B cell (primary cell): ENCODE measurements around the gene THADA. TPM values are rescaled to one million over a fixed set of nuclear protein-coding genes. Genes with fewer than 3 reads are reported as not detected.

Source experiments
- ATAC-seq: fragments of 200-7000 bp; cut with Tn5 transposase; one replicate; pipeline ENCODE4 v1.10.0; 2021; ENCODE audit warnings: low read depth, mild to moderate bottlenecking, moderate number of reproducible peaks, moderate library complexity
- CTCF ChIA-PET: fragments of 350-600 bp; sonication (Branson Sonifier 250); formaldehyde crosslinking; loops from one replicate; lab custom pipeline; 2021; ENCODE audit warnings: antibody characterized with exemption, inconsistent platforms; lab: Charles Lee
- POLR2A ChIA-PET: fragments of 350-600 bp; sonication (Branson Sonifier 250); formaldehyde crosslinking; loops from one replicate; lab custom pipeline; 2021; ENCODE audit warnings: antibody characterized with exemption; lab: Charles Lee
- DNase-seq: peaks from one replicate; pipeline ENCODE4 v3.0.0; 2013
- H2AFZ ChIP-seq: 2 replicates; pipeline ENCODE4 v1.6.1; 2012; ENCODE audit warnings: mild to moderate bottlenecking, low read depth, low read length; ENCODE audit not compliant: insufficient read depth, poor library complexity, severe bottlenecking
- H3K27ac ChIP-seq, 2 donors: 1 replicate in 1 of 2; 2 replicates in 1 of 2; pipeline ENCODE4 v1.5.1; 2012 to 2013; ENCODE audit warnings: low read length in 2 of 2, mild to moderate bottlenecking in 2 of 2, moderate library complexity in 1 of 2
- H3K27me3 ChIP-seq, 4 experiments: fragments of 200-600 bp in 1 of 4; sonication (generic) in 1 of 4; replicated peaks in 1 of 4; 1 replicate in 2 of 4; 2 replicates in 2 of 4; pipeline versions ENCODE4 v1.6.1 to v1.7.0; 2013 to 2016; ENCODE audit warnings: low read length in 3 of 4, mild to moderate bottlenecking in 2 of 4, mixed read lengths in 1 of 4, moderate library complexity in 1 of 4; ENCODE audit not compliant: insufficient read depth in 4 of 4, control insufficient read depth in 3 of 4; ENCODE audit errors: control extremely low read depth in 1 of 4
- H3K36me3 ChIP-seq, 2 experiments: replicated peaks in 1 of 2; 1 replicate in 1 of 2; 2 replicates in 1 of 2; pipeline versions ENCODE4 v1.6.1 to v1.7.1; 2013; ENCODE audit warnings: low read length in 1 of 2; ENCODE audit not compliant: insufficient read depth in 2 of 2, control insufficient read depth in 1 of 2; ENCODE audit errors: control extremely low read depth in 1 of 2, extremely low read depth in 1 of 2
- H3K4me1 ChIP-seq, 2 donors: fragments of 200-600 bp in 1 of 2; sonication (generic) in 1 of 2; 1 replicate in 1 of 2; 2 replicates in 1 of 2; pipeline versions ENCODE4 v1.5.1 to v1.6.1; 2013 to 2017; ENCODE audit warnings: low read length in 2 of 2; ENCODE audit not compliant: control insufficient read depth in 2 of 2, insufficient read depth in 2 of 2
- H3K4me2 ChIP-seq: replicated peaks from 2 replicates; pipeline ENCODE3; 2012; ENCODE audit warnings: mild to moderate bottlenecking, low read depth, low read length; ENCODE audit not compliant: poor library complexity, severe bottlenecking
- H3K4me3 ChIP-seq, 5 experiments: fragments of 200-600 bp in 1 of 5; sonication (generic) in 1 of 5; 1 replicate in 3 of 5; 2 replicates in 2 of 5; pipeline versions ENCODE4 v1.5.1 to v1.7.0; 2011 to 2016; ENCODE audit warnings: low read length in 4 of 5, mild to moderate bottlenecking in 4 of 5, low read depth in 2 of 5, control low read depth in 1 of 5, moderate library complexity in 1 of 5; ENCODE audit not compliant: insufficient read depth in 1 of 5; ENCODE audit errors: control extremely low read depth in 1 of 5, extremely low read depth in 1 of 5
- H3K79me2 ChIP-seq: fragments of 200-600 bp; sonication (generic); one replicate; pipeline ENCODE4 v1.6.0; 2016; ENCODE audit warnings: low read length; ENCODE audit not compliant: control insufficient read depth, insufficient read depth
- H3K9ac ChIP-seq: fragments of 200-600 bp; sonication (generic); 2 replicates; pipeline ENCODE4 v1.6.1; 2017; ENCODE audit warnings: mild to moderate bottlenecking, low read length, moderate library complexity
- H3K9me3 ChIP-seq, 3 donors: one replicate each; pipeline versions ENCODE4 v1.6.1 to v1.7.1; 2013; ENCODE audit warnings: low read length in 2 of 3; ENCODE audit not compliant: control insufficient read depth in 2 of 3, insufficient read depth in 1 of 3; ENCODE audit errors: control extremely low read depth in 1 of 3
- H4K20me1 ChIP-seq: 2 replicates; pipeline ENCODE4 v1.6.0; 2012; ENCODE audit warnings: mild to moderate bottlenecking, low read length; ENCODE audit not compliant: insufficient read depth, control insufficient read depth, poor library complexity, severe bottlenecking
- H3K27ac Mint-ChIP-seq: one replicate; pipeline ENCODE4 v1.8.0; 2021; ENCODE audit warnings: mixed read lengths
- H3K27me3 Mint-ChIP-seq: one replicate; pipeline ENCODE4 v1.8.0; 2021; ENCODE audit warnings: mixed read lengths
- H3K4me1 Mint-ChIP-seq: one replicate; pipeline ENCODE4 v1.8.0; 2021; ENCODE audit warnings: mixed read lengths
- H3K4me3 Mint-ChIP-seq: one replicate; pipeline ENCODE4 v1.8.0; 2021; ENCODE audit warnings: mixed read lengths
- H3K9me3 Mint-ChIP-seq: one replicate; pipeline ENCODE4 v1.8.0; 2022; ENCODE audit warnings: mixed read lengths; ENCODE audit not compliant: insufficient read depth
- CTCF ChIP-seq: fragments of 200-600 bp; IDR thresholded peaks from one replicate; pipeline ENCODE4 v1.8.0; 2022; ENCODE audit warnings: antibody characterized with exemption, mild to moderate bottlenecking
- EZH2 ChIP-seq: IDR thresholded peaks from 2 replicates; pipeline ENCODE4 v1.6.1; 2012; ENCODE audit warnings: borderline replicate concordance, low read depth, mild to moderate bottlenecking, moderate library complexity, low read length; ENCODE audit not compliant: insufficient read depth, poor library complexity, severe bottlenecking
- WGBS: methylation state at CpG from one replicate; pipeline ENCODE4 v1.1.5; 2013; ENCODE audit warnings: missing lambda C conversion rate; ENCODE audit not compliant: insufficient coverage; 5-methylcytosine and 5-hydroxymethylcytosine counted together
- intact Hi-C: fragments of 100-400 bp; cut with micrococcal nuclease; formaldehyde crosslinking; loops from one replicate; pipeline ENCODE4 v1.10.0; 2022
- polyA plus RNA-seq: library from polyadenylated mRNA; depleted of rRNA; stranded (reverse); fragments of >200 nt; gene quantifications from 2 replicates; pipeline ENCODE4 v1.2.3, GENCODE V29; 2012
- total RNA-seq, 2 donors: library from RNA; stranded (reverse); fragments of 120-200 nt in 1 of 2; gene quantifications; 1 replicate in 1 of 2; 2 replicates in 1 of 2; pipeline versions ENCODE4 v1.2.3 to v1.2.4, GENCODE V29; 2013 to 2022

Gene THADA
- total and polyA plus RNA-seq, 2 donors (not counting 1 experiment from before 2014, with no cell fraction given) = 17.6 to 48.5 TPM

GRCh38 chr2:43400508-43400907 lies 195.3 kb downstream of the THADA start:
- ChIA-PET POLR2A (no interaction called here), CTCF (no interaction called here)

More at GRCh38 chr2:43400508-43400907, 195.3 kb downstream of the THADA start:
- Histone ChIP-seq H3K27me3 (no peaks in the 10 kb centered on the region), H3K36me3 (peaks cover 0 to 24% of the 10 kb centered on the region in 2 experiments), H2AFZ (no peak overlapping the region), H3K4me2 (no peak overlapping the region), H3K4me3 (no peak overlapping the region), H4K20me1 (peaks cover 3% of the 10 kb centered on the region), H3K4me1 (peaks cover 6 to 26% of the 10 kb centered on the region in 2 donors), H3K79me2 (peaks cover 4% of the 10 kb centered on the region), H3K9ac (no peak overlapping the region), H3K9me3 (no peaks in the 10 kb centered on the region), H3K27ac (no peak overlapping the region)
- Mint-ChIP-seq H3K27me3 (no peaks in the 10 kb centered on the region), H3K9me3 (no peaks in the 10 kb centered on the region), H3K4me3 (no peak overlapping the region), H3K27ac (no peak overlapping the region), H3K4me1 (peaks cover 20% of the 10 kb centered on the region)
- ATAC-seq = no peak
- no peak for DNase-seq
- intact Hi-C loops = no loop called here
- WGBS = 83% methylated on average over 1 of the region's 3 CpGs
- TF ChIP-seq CTCF (no peak), EZH2 (no peak)
